ENCODE measurements around the gene SEMA6D.

Gene SEMA6D, protein sequence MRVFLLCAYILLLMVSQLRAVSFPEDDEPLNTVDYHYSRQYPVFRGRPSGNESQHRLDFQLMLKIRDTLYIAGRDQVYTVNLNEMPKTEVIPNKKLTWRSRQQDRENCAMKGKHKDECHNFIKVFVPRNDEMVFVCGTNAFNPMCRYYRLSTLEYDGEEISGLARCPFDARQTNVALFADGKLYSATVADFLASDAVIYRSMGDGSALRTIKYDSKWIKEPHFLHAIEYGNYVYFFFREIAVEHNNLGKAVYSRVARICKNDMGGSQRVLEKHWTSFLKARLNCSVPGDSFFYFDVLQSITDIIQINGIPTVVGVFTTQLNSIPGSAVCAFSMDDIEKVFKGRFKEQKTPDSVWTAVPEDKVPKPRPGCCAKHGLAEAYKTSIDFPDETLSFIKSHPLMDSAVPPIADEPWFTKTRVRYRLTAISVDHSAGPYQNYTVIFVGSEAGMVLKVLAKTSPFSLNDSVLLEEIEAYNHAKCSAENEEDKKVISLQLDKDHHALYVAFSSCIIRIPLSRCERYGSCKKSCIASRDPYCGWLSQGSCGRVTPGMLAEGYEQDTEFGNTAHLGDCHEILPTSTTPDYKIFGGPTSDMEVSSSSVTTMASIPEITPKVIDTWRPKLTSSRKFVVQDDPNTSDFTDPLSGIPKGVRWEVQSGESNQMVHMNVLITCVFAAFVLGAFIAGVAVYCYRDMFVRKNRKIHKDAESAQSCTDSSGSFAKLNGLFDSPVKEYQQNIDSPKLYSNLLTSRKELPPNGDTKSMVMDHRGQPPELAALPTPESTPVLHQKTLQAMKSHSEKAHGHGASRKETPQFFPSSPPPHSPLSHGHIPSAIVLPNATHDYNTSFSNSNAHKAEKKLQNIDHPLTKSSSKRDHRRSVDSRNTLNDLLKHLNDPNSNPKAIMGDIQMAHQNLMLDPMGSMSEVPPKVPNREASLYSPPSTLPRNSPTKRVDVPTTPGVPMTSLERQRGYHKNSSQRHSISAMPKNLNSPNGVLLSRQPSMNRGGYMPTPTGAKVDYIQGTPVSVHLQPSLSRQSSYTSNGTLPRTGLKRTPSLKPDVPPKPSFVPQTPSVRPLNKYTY

DNA sequence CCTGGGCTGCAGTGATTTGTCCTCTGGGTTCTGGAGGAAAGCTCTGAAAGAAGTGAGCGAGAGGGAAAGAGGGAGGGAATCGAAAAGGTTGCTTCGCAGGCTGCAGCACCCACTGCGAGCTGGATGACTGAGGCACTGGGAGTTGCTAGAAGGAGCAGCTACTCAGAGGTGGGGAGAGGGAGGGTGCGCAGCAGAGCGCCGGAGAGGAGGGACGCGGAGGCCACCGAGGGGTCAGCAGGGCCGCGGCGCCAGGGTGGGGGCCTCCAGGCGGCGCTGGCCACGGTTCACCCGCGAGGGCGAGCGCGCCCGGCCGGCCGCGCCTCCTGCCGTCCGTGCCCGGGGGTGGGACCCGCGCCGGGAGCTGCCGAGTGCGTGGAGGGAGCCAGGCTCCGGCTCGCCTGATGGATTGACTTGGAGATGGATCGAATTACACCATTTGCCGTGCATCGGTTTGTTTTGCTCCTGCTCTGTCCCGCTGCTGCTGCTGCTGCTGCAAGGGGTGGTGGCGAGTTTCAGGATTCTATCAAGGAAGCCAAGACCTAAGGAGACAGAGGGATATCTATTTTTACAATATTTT is at the start of gene SEMA6D:
Gene SEMA6D, plus strand, starts transcription at position 470 of the 577 bp plus-strand sequence. CDS start 42,294 bp downstream, outside the sequence.
- in situ Hi-C loops (cut with MboI; ENCODE audit: low sequenced_read_pairs), result no loop called here

DNA sequence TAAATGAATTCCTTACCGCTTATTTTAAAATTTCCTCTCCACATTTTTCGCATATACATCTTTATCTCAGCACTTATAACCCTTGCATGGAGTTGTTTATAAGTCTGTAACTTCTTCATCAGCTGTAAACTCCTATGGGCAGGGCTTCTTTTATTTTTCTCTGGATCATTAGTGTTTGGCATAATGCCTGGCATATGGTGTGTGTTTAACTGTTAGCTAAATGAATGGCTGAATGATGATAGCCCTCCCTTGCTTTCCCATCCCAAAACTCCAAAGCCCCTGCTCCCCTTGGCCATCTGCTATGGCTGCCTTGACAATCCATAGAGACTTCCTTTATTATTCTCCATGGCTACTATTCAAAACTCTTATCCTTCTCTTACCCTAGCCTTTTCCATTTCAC is 48.1 kb upstream of the SEMA6D start:
- in situ Hi-C loops (cut with MboI; ENCODE audit: low sequenced_read_pairs), result no loop called here

DNA sequence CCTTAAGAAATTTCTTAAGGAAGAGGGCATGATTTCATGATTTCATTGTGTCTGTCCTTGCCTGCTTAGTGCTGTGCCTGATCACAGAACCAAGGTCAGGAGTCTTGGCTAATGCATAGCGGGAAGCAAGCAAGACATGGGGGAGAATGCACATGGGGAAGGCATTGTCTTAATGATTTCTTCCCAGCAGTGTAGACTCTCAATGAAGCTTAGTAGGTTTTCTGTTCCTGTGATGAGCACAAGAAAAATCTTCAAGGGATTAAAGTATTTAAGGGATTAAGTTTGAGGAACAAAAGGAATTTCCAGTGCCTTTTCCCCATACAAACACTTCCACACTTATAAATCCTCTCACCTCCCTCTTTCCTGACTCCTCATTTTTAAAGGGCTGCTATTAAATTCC is 46.9 kb upstream of the SEMA6D start:
- in situ Hi-C loops (cut with MboI; ENCODE audit: low sequenced_read_pairs), result no loop called here

DNA sequence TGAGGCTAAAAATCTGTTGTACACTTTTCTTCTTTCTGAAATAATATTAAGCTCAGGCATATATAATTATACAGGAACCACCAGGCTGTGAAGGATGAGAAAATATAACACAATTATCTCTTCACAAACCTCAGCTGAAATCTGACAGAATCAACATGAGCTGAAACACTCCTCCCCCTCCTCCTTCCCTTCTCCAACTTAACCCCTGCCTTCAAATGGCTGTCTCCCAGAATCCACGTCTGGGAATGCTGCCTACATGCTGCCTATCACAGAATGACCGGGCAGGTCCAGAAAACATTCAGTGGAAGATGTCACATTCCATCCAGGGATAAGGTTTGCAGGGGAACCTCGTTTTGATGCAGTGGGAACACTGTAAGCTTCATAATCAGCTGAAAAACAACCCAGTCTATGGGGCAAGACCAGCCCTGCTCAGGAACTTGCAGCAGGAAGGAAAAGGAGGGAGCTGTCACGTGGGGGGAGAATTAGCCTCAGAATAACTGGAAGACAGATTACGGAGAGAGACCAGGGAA is 44.0 kb upstream of the SEMA6D start:
- in situ Hi-C loops (cut with MboI; ENCODE audit: low sequenced_read_pairs), result no loop called here

DNA sequence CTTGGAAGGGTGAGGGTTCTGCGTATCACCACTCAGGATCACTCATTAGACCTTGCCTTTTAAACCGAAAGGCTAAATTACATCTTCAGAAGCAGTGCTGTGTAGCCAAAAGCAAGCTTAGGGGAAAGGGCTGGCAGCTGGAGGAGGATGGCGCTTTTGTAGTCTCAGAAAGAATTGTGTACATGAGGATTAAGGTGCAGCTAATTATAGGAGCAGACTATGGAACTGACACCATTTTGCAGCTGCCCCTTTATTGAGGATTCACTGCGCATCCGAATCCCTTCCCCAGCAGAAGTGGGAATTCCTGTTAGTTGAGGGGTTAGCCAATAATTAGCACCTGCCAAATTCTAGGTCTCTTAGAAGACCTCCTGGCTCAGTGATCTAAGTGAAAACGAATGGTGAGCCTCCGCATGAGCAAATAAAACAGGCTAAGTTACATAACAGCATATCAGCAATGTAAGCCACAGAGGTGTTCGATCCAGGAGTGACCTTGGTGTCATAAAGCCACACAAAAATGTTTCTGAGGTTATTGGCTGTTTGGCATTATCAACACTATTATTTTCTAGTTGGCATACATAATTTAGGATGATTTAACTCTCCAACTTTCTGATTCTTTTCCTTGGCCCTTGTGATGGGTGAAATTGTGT is 42.6 kb upstream of the SEMA6D start:
- in situ Hi-C loops (cut with MboI; ENCODE audit: low sequenced_read_pairs), result no loop called here

DNA sequence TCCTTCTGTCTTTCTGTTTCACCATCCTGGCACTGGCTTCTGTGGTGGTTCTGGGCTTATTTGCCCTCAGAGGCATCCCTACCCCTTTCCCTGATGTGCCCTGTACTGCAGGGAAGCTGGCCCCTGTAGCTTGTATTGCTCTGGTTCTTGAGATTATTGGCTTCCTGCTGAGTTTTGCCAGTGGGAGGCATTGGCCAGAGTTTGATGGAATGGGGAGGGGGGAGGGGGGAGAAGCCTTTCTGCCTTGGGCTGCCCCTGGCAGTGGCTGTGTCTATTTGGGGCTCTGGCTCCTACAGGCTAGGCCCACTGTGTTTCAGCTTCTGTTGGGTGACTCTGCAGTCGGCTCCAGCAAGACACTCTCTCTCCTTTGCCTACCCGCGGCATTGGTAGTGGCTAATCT is 41.6 kb upstream of the SEMA6D start:
- in situ Hi-C loops (cut with MboI; ENCODE audit: low sequenced_read_pairs), result no loop called here

DNA sequence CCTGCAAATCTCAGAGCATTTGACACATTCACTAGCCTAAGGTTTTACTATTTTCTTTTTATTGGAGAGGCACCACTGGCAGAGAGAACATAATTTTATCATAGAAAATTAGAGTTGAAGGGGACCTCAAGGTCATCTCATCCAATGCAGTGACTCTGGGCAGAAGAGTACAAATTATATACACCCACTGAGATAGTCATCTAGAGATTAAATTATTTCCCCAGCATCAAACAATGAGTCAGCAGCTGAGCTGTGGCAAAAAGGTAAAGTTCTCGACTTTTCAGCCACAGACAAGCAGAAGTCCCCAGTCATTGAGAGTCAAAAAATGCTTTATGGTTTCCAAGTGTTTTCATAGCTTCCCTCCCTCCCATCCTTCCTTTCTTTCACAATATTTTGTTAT is 39.3 kb upstream of the SEMA6D start:
- in situ Hi-C loops (cut with MboI; ENCODE audit: low sequenced_read_pairs), result no loop called here

DNA sequence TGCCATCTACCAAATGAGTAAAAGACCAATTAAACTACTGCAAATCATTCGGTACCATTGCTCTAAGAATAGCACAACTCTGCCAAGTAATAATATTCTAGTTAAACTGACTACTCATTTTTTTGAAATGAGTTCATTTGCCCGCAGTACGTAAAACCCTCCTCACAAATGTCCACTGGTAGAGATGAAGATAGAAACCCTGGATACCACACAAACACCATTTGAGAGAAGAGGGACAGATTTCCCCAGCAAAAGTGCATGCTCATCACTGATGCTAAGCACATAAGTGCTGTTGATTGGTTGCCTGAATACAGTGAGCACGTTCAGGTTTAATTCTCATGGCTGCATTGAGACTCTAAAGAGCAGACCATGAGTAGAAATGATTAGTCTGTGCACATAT is 34.6 kb upstream of the SEMA6D start:
- in situ Hi-C loops (cut with MboI; ENCODE audit: low sequenced_read_pairs), result no loop called here

DNA sequence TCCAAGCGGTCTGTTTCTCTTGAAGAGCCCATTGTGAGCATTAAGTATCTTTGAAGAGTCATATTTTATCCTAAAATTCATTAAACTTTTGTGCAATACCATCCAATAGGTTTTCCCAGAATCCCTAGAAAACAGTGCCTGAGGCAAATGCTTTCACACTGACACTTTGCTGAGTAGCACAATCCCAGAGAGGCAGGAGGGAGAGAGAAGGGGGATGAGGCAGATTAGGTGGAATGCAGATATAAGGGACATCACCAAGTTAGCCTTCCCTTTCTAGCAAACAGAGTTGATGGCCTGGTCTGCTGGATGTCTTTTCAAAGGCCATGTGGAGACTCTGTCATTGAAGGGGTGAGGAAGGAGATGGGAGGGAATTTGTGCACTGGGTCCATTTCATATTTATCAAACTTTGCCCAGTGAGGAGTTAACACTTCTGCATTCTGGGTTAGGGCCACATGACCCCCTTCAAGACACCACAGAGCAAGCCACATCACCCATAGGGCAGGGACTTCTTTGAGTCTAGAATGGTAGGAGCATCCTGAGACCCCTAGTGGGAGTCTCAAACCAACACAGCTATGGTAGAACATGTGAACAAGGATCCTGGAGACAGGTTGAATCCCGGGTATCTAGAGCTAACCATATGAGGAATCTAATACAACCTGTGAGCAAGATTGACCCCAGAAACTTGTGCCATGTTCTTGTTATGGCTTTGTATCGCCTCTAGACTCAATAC is 32.0 kb upstream of the SEMA6D start:
- in situ Hi-C loops (cut with MboI; ENCODE audit: low sequenced_read_pairs), result no loop called here

DNA sequence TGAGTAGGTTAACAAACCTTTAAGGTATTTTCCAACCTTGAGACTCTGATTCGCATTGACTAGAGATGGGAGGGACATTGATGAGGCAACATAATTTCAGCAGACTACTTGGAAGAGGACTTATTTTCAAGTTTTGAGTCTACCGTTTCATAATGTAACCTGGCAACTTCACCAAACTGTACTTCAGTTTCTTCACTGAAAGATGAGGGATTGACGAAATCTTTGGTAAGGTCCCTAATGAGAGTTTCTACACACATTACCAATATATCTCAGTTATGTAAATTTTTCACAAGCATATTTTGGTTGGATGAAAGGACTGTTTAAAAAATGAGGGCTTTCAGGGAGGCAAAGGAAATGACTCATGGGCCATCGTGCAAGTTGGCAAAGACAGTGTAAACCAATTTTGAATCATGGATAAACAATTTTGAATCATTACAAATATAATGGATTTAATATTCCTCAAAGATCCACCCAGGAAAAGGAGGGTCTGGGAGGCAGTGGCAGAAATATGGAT is 28.7 kb upstream of the SEMA6D start:
- in situ Hi-C loops (cut with MboI; ENCODE audit: low sequenced_read_pairs), result no loop called here

DNA sequence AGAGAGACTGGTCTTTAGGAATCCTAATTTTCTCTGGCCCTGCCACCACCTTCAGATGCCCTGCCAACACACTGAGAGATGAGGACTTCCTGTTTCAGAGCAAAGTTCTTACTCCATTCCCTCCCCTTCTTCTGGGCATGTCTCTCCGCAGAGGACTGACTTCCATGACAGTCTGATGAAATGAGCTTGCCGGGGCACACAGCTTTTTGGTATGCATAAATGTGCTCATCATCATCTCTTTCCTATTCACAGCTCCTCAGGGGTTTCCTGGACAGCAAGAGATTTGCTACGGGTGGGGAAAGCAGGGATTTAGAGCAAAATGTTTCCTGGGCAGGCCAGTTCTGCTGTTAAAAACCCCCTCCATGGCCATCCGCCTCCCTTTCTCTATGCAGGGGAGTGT is 27.6 kb upstream of the SEMA6D start:
- in situ Hi-C loops (cut with MboI; ENCODE audit: low sequenced_read_pairs), result no loop called here

DNA sequence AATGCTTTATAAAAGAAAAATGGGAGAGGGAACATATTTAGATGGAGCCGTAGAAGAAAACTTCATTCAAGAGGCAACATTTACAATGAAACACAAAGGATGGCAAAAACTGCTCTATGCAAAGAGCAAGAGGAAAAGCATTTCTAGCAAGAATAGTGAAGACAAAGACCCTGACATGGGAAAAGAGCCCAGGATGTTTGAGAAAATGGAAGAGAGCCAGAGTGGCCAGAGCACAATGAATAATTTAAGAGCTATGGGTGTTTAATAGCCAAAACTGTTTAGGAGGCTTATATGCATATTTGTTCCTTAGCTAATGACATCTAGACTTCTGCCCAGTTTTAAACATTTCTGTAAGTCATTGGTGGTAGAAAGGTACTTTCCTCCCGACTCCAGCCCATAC is 25.4 kb upstream of the SEMA6D start:
- in situ Hi-C loops (cut with MboI; ENCODE audit: low sequenced_read_pairs), result no loop called here

DNA sequence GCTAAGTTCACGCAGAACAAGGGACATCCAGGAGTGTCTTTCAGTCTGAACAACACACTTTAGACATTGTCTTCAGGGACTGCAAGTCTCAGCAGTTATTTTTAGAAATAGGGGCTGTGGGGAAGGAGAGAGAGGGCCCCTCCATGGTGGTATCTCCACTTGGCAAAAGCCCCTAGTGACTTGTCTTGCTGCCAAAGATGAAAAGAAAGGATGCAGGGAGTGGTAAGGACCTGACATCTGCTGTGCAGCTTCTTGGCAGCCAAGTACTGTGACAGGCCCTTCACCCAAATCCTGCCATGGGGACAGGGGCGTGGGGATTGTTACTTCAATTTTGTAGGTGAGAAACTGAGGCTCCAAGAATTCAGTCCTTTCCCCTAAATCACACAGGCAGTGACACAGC is 21.0 kb upstream of the SEMA6D start:
- in situ Hi-C loops (cut with MboI; ENCODE audit: low sequenced_read_pairs), result no loop called here

DNA sequence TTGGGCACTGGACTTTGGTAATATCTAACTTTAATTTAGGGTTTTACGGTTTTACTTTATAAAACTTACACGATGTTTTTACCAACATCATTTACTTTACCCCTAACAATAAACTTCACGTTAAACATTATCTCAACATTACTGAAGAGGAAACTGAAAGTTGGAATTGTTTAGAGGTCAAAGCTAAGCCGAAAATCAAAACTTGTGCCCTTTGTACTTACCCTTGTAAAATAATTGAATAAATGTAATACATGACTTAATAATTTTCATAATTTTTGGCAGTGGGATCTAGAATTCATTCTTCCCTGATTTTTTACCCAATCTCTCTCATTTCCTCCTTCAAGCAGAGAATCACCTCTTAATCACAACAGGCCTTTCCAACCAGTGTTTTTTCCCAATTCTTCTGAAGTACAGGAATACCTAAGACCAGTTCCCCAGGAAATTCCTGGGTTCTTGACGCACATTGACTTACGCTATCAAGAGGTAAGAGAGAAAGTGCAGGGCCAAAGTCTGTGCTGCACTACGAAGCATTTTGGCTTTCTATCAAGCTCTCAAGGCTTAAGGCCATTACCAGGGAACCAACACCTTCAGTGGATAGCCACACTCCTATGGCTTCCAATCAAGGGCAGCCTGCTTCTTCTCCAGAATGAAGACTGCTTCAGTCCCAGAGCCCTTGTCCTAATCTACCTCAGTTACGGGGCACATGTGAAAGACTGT is 11.9 kb upstream of the SEMA6D start:
- in situ Hi-C loops (cut with MboI; ENCODE audit: low sequenced_read_pairs), result no loop called here

DNA sequence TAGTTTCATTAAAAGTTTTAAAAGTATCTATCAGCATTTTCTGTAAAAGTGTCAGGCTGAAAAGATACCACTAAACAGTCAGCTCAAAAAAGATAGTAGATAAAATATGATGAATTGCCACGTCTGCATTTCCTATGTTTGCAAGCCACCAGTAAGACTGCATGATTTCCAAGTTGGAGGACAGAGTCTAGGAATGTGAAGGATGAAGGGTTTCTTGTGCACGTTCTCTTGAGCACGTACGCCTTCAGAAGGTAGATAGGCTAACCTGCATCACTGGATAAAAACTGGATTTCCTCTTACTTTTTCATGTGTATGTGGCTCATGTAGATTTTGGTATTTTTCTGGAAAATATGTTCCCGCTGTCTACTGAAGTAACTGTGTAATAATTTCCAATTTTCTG is 9.9 kb upstream of the SEMA6D start:
- in situ Hi-C loops (cut with MboI; ENCODE audit: low sequenced_read_pairs), result no loop called here

DNA sequence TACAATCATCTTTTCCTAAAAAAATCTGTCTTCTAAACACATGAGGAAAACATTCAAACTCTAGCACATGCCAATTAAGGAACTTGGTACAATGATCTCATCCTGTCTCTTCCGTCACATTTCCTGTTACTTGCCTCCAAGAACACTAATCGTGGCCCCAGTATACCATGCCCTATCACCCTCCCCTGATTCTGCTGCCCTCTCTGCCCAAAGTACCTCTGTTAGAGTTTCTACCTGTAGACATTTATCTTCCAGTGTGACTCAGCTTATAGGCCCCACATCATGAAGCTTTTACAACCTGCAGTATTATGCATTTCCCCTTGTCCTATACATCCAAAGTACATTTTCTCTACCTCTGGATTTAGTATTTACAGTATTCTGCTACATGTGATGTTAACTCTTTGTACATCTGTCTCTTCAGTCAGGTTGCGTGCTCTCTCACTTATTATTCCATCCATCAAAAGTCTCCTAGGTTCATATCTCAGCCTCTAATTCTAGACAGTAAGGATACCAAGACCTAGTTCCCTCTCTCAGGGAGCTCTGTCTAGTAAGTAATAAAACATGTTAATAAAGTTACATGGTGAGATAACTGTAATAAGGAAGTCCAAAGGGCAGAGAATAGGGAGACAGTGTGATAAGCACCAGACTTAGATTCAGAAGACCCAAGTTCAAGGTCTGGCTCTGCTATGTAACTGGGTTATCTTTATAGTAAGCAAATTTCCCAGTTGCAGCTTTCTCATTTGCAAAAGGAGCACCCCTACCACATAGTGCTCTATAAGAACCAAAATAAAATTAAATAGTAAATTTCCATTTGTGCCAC is 8.9 kb upstream of the SEMA6D start:
- in situ Hi-C loops (cut with MboI; ENCODE audit: low sequenced_read_pairs), result no loop called here

DNA sequence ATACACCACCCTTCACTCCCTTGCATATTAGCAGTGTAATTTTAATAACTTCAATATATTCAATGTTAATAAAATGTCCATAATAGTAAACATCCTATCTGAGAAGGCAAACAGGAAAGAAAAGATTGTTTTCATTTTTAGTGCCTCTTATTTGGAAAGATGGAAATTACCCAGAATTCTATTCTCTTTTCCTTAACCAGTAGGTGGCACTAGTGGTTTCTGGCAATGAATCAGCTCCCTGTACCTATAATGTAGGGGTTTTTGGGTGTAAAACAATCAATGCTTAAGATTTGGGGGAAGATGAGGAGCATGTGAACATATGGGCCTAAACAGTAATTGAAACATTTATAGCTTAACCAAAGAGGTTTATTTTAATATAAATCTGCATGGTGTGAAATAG is 5.7 kb upstream of the SEMA6D start:
- in situ Hi-C loops (cut with MboI; ENCODE audit: low sequenced_read_pairs), result no loop called here

DNA sequence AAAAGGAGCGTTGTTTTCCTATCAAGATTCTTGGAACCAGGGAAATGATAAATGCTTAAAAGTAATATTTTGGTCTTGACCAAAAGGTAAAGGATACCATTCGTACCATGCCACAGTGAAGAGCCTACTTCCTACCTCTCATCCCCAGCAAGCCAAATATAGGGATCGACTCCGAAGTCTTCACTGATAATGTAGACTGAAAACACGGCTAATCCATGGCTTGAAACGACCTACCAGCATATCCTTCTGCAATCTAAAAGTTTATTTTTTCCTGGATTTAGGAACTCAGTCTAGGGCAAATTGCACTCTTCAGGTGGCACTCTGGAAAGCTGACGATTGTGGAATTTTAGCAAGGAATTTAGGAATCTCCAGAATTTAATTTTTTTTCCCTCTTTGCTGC is 1.9 kb upstream of the SEMA6D start:
- in situ Hi-C loops (cut with MboI; ENCODE audit: low sequenced_read_pairs), result no loop called here

All from HL-60/S4 (cell line).